Spleen (tissue), 7 donors: ENCODE data around the gene ARTN.

Source experiments
- POLR2A ChIP-seq, 3 donors: fragments of 450-650 bp; IDR thresholded peaks; one replicate each; pipeline ENCODE4 v1.5.1; 2017; ENCODE audit warnings: antibody characterized with exemption in 3 of 3, mild to moderate bottlenecking in 1 of 3
- POLR2AphosphoS5 ChIP-seq, 3 donors: sonication (generic); formaldehyde crosslinking; IDR thresholded peaks; one replicate each; pipeline ENCODE4 v1.5.1; 2017; ENCODE audit warnings: antibody characterized with exemption in 3 of 3
- TF ChIP-seq, protein P1 (sequence below), 11 experiments: fragments of 200-600 bp in 7 of 11; fragments of 450-650 bp in 4 of 11; sonication (generic) in 4 of 11; IDR thresholded peaks in 8 of 11; conservative IDR thresholded peaks in 3 of 11; 1 replicate in 7 of 11; 2 replicates in 4 of 11; pipeline versions ENCODE4 v1.4.0 to v1.8.0; 2016 to 2021; ENCODE audit warnings: antibody characterized with exemption in 11 of 11, inconsistent platforms in 4 of 11, mild to moderate bottlenecking in 1 of 11
- donor health status: DM: no; HTN: no; CAD: no; lungs with moderate emphysema.
- donor health status: DM: no; HTN: no; CAD: no.
- donor health status: DM: no; HTN: no; CAD: no.

GRCh38 chr1:43953361-43953760 lies 19.8 kb downstream of the ARTN start:
- TF ChIP-seq, protein P1, sequence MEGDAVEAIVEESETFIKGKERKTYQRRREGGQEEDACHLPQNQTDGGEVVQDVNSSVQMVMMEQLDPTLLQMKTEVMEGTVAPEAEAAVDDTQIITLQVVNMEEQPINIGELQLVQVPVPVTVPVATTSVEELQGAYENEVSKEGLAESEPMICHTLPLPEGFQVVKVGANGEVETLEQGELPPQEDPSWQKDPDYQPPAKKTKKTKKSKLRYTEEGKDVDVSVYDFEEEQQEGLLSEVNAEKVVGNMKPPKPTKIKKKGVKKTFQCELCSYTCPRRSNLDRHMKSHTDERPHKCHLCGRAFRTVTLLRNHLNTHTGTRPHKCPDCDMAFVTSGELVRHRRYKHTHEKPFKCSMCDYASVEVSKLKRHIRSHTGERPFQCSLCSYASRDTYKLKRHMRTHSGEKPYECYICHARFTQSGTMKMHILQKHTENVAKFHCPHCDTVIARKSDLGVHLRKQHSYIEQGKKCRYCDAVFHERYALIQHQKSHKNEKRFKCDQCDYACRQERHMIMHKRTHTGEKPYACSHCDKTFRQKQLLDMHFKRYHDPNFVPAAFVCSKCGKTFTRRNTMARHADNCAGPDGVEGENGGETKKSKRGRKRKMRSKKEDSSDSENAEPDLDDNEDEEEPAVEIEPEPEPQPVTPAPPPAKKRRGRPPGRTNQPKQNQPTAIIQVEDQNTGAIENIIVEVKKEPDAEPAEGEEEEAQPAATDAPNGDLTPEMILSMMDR (IDR thresholded peaks at IDR 0.05 in 8 of 11, conservative IDR thresholded peaks at IDR 0.05 in 3 of 11) = no peak
- TF ChIP-seq POLR2A (IDR thresholded peaks at IDR 0.05) (no peak), POLR2AphosphoS5 (IDR thresholded peaks at IDR 0.05) (no peak)
